Hepatocyte (in vitro differentiated cells): Measurements from ENCODE around the gene RBP7.

Source experiments
- CTCF ChIP-seq: fragments of 200-600 bp; sonication (generic); IDR thresholded peaks from 2 replicates; pipeline ENCODE4 v1.5.1; 2016; ENCODE audit warnings: antibody characterized with exemption, mild to moderate bottlenecking; ENCODE audit not compliant: poor library complexity
- EZH2 ChIP-seq: fragments of 200-600 bp; sonication (generic); IDR thresholded peaks from 2 replicates; pipeline ENCODE4 v1.6.1; 2016; ENCODE audit warnings: antibody characterized with exemption, mild to moderate bottlenecking, borderline replicate concordance
- EZH2phosphoT487 ChIP-seq: fragments of 200-600 bp; sonication (generic); IDR thresholded peaks from one replicate; pipeline ENCODE4 v1.6.1; 2018; ENCODE audit warnings: antibody characterized with exemption, mild to moderate bottlenecking, low read depth, moderate library complexity; ENCODE audit not compliant: unreplicated experiment, severe bottlenecking

DNA sequence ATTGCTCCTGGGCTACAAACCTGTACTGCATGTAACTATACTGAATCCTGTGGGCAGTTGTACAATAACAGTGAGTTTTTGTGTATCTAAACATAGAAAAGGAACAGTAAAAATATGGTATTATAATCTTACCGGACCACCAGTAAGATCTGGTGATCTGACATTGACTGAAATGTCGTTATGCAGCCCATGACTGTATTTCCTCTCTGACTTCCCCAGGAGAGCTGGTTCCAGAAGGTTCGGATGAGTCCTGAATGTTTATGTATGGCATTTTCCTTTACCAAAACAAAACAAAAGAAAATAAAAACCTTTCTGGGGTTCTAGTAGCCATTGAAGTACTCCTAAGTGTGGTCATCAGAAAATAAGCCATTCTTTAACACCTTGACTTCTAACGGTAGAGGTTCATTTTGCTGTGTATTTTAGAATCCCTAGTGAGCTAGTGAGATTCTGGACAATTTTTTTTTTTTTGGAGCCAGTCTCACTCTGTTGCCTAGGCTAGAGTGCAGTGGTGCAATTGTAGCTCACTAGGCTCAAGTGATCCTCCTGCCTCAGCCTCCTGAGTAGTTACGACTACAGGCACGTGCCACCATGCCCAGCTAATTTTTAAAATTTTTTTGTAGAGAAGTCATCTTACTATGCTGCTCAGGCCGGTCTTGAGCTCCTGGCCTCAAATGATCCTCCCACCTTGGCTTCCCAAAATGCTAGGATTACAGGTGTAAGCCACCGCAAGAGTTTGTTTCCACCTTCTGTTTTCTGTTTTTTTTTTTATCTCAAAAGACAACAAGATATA, 63.5 kb downstream of the RBP7 start:
- no peak for TF ChIP-seq CTCF
- TF ChIP-seq EZH2: no peak
- TF ChIP-seq EZH2phosphoT487: no peak
